Neural cell (in vitro differentiated cells): Measurements from ENCODE around the gene PAX1. TPM values are rescaled to one million over a fixed set of nuclear protein-coding genes. Genes with fewer than 3 reads are reported as not detected.

Source experiments
- H2AFZ ChIP-seq: fragments of 200-600, 300-800 bp; sonication (generic), shearing (Covaris generic); 2 replicates; pipeline ENCODE4 v1.6.0; 2014; ENCODE audit warnings: low read depth, mild to moderate bottlenecking, antibody characterized with exemption, low read length, moderate library complexity
- H3F3A ChIP-seq: fragments of 200-600 bp; shearing (Covaris generic); 2 replicates; pipeline ENCODE4 v1.6.1; 2016; ENCODE audit warnings: mild to moderate bottlenecking, moderate library complexity, mixed read lengths, antibody characterized with exemption, low read length; ENCODE audit not compliant: insufficient read depth, poor library complexity, severe bottlenecking
- H3K27ac ChIP-seq: fragments of 200-600, 300-800 bp; sonication (generic), shearing (Covaris generic); 2 replicates; pipeline ENCODE4 v1.5.1; 2014; ENCODE audit warnings: mild to moderate bottlenecking, low read length, moderate library complexity
- H3K27me3 ChIP-seq: fragments of 300-800, 200-600 bp; sonication (generic), shearing (Covaris generic); 2 replicates; pipeline ENCODE4 v1.6.0; 2014; ENCODE audit warnings: mild to moderate bottlenecking, low read depth, low read length, moderate library complexity; ENCODE audit not compliant: insufficient read depth
- H3K36me3 ChIP-seq: fragments of 300-800, 200-600 bp; sonication (generic), shearing (Covaris generic); 2 replicates; pipeline ENCODE4 v1.5.1; 2014; ENCODE audit warnings: mild to moderate bottlenecking, antibody characterized with exemption, low read length, moderate library complexity; ENCODE audit not compliant: insufficient read depth
- H3K4me2 ChIP-seq: fragments of 300-800, 200-600 bp; sonication (generic), shearing (Covaris generic); 2 replicates; pipeline ENCODE4 v1.6.0; 2014; ENCODE audit warnings: mild to moderate bottlenecking, low read length
- H3K4me3 ChIP-seq: fragments of 300-800, 200-600 bp; sonication (generic), shearing (Covaris generic); 2 replicates; pipeline ENCODE4 v1.5.1; 2014; ENCODE audit warnings: mild to moderate bottlenecking, low read length, moderate library complexity
- H3K79me2 ChIP-seq: fragments of 200-600 bp; shearing (Covaris generic); replicated peaks from 2 replicates; pipeline ENCODE4 v1.6.0; 2014; ENCODE audit warnings: mild to moderate bottlenecking, low read length, moderate library complexity; ENCODE audit not compliant: insufficient read depth
- H3K9ac ChIP-seq: fragments of 300-800, 200-600 bp; sonication (generic), shearing (Covaris generic); 2 replicates; pipeline ENCODE4 v1.6.1; 2016; ENCODE audit warnings: mild to moderate bottlenecking, low read length, mixed read lengths
- H3K9me2 ChIP-seq: fragments of 200-600 bp; shearing (Covaris generic); 2 replicates; pipeline ENCODE4 v1.6.1; 2016; ENCODE audit warnings: mild to moderate bottlenecking, low read length, mixed read lengths; ENCODE audit not compliant: insufficient read depth
- H3K9me3 ChIP-seq: fragments of 200-600, 300-800 bp; sonication (generic), shearing (Covaris generic); 2 replicates; pipeline ENCODE4 v1.6.1; 2016; ENCODE audit warnings: mild to moderate bottlenecking, mixed run types, low read length, moderate library complexity, mixed read lengths
- H4K20me1 ChIP-seq: fragments of 200-600 bp; shearing (Covaris generic); 2 replicates; pipeline ENCODE4 v1.6.1; 2016; ENCODE audit warnings: mild to moderate bottlenecking, mixed run types; ENCODE audit not compliant: insufficient read depth
- EP300 ChIP-seq: fragments of 450-650 bp; conservative IDR thresholded peaks from 2 replicates; pipeline ENCODE4 v1.6.1; 2014; ENCODE audit warnings: antibody characterized with exemption, mild to moderate bottlenecking, moderate library complexity; ENCODE audit not compliant: poor library complexity, severe bottlenecking
- EZH2 ChIP-seq: fragments of 200-600, 300-800 bp; shearing (Covaris generic), sonication (generic); IDR thresholded peaks from 2 replicates; pipeline ENCODE4 v1.6.1; 2014; ENCODE audit warnings: antibody characterized with exemption, low read length, borderline replicate concordance, mild to moderate bottlenecking; ENCODE audit not compliant: insufficient read depth, poor library complexity, severe bottlenecking
- MXI1 ChIP-seq: fragments of 450-650 bp; conservative IDR thresholded peaks from 2 replicates; pipeline ENCODE4 v1.6.1; 2014; ENCODE audit warnings: antibody characterized with exemption, mild to moderate bottlenecking; ENCODE audit not compliant: poor library complexity, severe bottlenecking
- POLR2AphosphoS5 ChIP-seq: IDR thresholded peaks from 2 replicates; pipeline ENCODE4 v1.6.1; 2012
- RAD21 ChIP-seq: fragments of 450-650 bp; conservative IDR thresholded peaks from 2 replicates; pipeline ENCODE4 v1.6.1; 2014; ENCODE audit warnings: antibody characterized with exemption, mild to moderate bottlenecking, moderate library complexity
- SMC3 ChIP-seq: fragments of 450-650 bp; conservative IDR thresholded peaks from 2 replicates; pipeline ENCODE4 v1.6.1; 2014; ENCODE audit warnings: antibody characterized with exemption, mild to moderate bottlenecking, moderate library complexity; ENCODE audit not compliant: poor library complexity
- TAF1 ChIP-seq: IDR thresholded peaks from 2 replicates; pipeline ENCODE4 v1.6.1; 2012; ENCODE audit warnings: low read depth
- polyA minus RNA-seq: library from RNA; depleted of rRNA, polyadenylated mRNA; stranded (reverse); fragments of >200 nt; gene quantifications from 2 replicates; pipeline ENCODE4 v1.2.3, GENCODE V29; 2014
- polyA plus RNA-seq: library from polyadenylated mRNA; depleted of rRNA; stranded (reverse); fragments of >200 nt; gene quantifications from 2 replicates; pipeline ENCODE4 v1.2.3, GENCODE V29; 2014
- TF ChIP-seq, protein P1 (sequence below): fragments of 450-650 bp; IDR thresholded peaks from 2 replicates; pipeline ENCODE4 v1.5.1; 2014; ENCODE audit warnings: antibody characterized with exemption, mild to moderate bottlenecking, moderate library complexity; ENCODE audit not compliant: poor library complexity, severe bottlenecking
- TF ChIP-seq, protein P2 (sequence below): IDR thresholded peaks from 2 replicates; pipeline ENCODE4 v1.6.1; 2012; ENCODE audit warnings: borderline replicate concordance

PAX1 gene
- polyA plus RNA-seq (not detected in 2 replicates), polyA minus RNA-seq (not detected in 2 replicates)

DNA sequence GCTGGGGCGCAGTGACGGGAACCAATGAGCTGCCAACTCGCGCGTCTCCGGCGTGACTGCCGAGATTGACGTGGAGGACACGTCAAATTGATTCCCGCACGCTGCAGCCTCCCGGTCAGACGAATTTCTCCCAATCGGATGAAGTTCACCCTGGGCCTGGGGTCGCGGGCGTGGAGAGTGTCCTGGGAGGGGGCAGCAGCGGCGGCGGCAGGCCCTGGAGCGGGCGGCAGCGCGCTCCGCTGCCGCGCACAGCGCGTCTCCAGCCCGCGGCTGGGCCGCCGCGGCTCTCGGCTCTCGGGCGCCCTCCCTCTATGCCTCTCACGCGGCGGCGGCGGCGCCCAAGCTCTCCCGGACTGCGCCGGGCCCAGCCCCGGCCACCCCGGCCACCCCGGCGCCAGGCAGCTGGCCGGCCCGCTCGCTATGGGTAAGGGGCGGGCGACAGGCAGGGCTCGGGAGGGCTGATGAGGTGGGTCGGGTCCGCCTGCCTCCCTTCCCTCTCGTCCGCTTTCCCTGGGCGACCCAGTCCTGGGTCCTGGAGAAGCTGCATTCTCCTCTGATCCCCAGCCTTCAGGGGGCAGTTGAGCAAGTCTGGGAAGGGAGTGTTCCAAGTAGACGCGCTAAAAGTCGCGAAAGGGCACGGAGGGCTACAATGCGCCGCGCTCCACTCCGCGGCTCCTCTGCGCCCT is at the start of gene PAX1:
Gene PAX1 (plus strand): TSS at position 90 of the 686 bp plus-strand sequence. CDS start 49 bp downstream, at position 139.
- Histone ChIP-seq H3K9me3 (no peaks in the 10 kb centered on the region), H3K9me2 (no peaks in the 10 kb centered on the region), H3K9ac (no peak within 1 kb of the TSS), H3K36me3 (no peaks in the 10 kb centered on the region), H3K27ac (no peak within 1 kb of the TSS), H4K20me1 (no peaks in the 10 kb centered on the region), H3K27me3 (peaks cover 99% of the 10 kb centered on the region), H3K4me3 (peak within 1 kb of the TSS; percentile 57), H3K4me2 (no peak within 1 kb of the TSS), H2AFZ (no peak within 1 kb of the TSS), H3K79me2 (no peaks in the 10 kb centered on the region), H3F3A (no peaks in the 10 kb centered on the region)
- TF ChIP-seq, protein P1, sequence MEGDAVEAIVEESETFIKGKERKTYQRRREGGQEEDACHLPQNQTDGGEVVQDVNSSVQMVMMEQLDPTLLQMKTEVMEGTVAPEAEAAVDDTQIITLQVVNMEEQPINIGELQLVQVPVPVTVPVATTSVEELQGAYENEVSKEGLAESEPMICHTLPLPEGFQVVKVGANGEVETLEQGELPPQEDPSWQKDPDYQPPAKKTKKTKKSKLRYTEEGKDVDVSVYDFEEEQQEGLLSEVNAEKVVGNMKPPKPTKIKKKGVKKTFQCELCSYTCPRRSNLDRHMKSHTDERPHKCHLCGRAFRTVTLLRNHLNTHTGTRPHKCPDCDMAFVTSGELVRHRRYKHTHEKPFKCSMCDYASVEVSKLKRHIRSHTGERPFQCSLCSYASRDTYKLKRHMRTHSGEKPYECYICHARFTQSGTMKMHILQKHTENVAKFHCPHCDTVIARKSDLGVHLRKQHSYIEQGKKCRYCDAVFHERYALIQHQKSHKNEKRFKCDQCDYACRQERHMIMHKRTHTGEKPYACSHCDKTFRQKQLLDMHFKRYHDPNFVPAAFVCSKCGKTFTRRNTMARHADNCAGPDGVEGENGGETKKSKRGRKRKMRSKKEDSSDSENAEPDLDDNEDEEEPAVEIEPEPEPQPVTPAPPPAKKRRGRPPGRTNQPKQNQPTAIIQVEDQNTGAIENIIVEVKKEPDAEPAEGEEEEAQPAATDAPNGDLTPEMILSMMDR, result peak; percentile 44
- TF ChIP-seq POLR2AphosphoS5, result peak; percentile 12
- TF ChIP-seq RAD21, result no peak

DNA sequence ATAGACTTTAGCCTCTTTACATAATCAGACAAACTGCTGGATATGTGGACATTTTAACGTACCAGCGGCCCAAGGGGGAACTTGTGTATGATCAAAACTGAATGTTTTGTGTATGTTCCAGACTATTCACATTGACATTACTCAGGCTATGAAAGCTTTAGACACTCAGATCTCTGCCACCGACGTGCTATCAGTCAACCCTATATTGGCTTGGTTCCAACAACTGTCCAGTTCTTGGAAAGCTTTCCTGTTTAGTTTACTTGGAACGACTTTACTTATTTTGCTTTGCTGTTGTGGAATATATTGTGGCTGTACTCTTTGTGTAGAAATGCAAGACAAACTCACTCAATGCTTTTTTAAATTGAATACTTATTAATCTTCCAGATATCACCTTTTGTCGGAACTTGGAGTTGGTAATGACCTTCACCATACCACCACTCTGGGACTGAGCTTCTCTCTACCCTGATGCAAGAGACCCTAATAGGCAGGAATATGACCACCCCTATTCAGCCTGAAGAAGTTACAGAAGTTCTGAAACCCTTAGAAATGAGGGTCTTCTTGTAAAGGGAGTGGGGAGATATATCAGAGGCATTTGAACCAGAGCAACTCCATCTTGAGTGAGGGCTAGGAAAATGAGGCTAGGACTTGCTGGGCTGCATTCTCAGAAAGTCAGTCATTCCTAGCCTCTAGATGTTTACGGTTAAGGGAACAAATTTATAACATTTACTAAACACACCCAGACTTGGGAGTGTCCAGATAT is 49.0 kb upstream of the PAX1 start:
- Histone ChIP-seq H3K79me2 (no peaks in the 10 kb centered on the region), H3K27ac (no peak overlapping the region), H3K27me3 (no peaks in the 10 kb centered on the region), H4K20me1 (no peaks in the 10 kb centered on the region), H3F3A (no peaks in the 10 kb centered on the region), H3K9me3 (no peaks in the 10 kb centered on the region), H2AFZ (no peak overlapping the region), H3K4me2 (no peak overlapping the region), H3K4me3 (no peak overlapping the region), H3K9ac (no peak overlapping the region), H3K36me3 (no peaks in the 10 kb centered on the region), H3K9me2 (no peaks in the 10 kb centered on the region)
- TF ChIP-seq EZH2, result no peak
- TF ChIP-seq SMC3, result no peak
- TF ChIP-seq, protein P1, result no peak

DNA sequence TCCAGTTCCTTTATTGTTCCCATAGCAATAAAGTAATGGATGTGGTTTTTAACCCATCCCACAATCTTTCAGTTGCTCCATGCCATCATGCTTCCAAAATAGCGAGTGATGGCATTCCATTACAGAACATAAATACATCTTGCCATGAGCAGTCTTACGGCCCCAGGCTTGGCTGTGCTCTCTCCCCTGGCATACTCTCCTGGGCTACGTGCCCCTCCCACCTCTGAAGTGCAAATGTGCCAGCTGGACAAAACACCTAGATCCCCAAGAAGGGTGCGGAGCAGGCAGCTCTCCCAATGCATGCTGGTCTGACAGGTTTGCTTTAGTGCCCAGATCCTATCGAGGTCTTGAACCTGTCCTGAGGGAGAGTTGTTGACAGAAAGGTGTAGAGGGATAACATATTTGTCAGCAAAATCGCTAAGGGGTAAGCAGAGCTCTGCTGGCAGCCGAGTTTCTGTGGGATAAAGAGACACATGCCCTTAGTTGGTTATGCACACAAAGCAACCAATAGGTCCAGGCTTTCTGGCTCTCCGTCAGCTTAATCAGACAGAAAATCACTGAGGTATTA is 43.9 kb upstream of the PAX1 start:
- Histone ChIP-seq H4K20me1 (no peaks in the 10 kb centered on the region), H3K4me2 (no peak overlapping the region), H3K27me3 (no peaks in the 10 kb centered on the region), H3F3A (no peaks in the 10 kb centered on the region), H3K9ac (no peak overlapping the region), H3K27ac (no peak overlapping the region), H3K4me3 (no peak overlapping the region), H3K9me2 (no peaks in the 10 kb centered on the region), H2AFZ (no peak overlapping the region), H3K9me3 (no peaks in the 10 kb centered on the region), H3K79me2 (no peaks in the 10 kb centered on the region), H3K36me3 (no peaks in the 10 kb centered on the region)
- no peak for TF ChIP-seq SMC3
- TF ChIP-seq RAD21, result no peak
- no peak for TF ChIP-seq EZH2
- TF ChIP-seq TAF1, result no peak
- TF ChIP-seq EP300, result no peak
- no peak for TF ChIP-seq POLR2AphosphoS5
- TF ChIP-seq MXI1, result no peak
- TF ChIP-seq, protein P2, sequence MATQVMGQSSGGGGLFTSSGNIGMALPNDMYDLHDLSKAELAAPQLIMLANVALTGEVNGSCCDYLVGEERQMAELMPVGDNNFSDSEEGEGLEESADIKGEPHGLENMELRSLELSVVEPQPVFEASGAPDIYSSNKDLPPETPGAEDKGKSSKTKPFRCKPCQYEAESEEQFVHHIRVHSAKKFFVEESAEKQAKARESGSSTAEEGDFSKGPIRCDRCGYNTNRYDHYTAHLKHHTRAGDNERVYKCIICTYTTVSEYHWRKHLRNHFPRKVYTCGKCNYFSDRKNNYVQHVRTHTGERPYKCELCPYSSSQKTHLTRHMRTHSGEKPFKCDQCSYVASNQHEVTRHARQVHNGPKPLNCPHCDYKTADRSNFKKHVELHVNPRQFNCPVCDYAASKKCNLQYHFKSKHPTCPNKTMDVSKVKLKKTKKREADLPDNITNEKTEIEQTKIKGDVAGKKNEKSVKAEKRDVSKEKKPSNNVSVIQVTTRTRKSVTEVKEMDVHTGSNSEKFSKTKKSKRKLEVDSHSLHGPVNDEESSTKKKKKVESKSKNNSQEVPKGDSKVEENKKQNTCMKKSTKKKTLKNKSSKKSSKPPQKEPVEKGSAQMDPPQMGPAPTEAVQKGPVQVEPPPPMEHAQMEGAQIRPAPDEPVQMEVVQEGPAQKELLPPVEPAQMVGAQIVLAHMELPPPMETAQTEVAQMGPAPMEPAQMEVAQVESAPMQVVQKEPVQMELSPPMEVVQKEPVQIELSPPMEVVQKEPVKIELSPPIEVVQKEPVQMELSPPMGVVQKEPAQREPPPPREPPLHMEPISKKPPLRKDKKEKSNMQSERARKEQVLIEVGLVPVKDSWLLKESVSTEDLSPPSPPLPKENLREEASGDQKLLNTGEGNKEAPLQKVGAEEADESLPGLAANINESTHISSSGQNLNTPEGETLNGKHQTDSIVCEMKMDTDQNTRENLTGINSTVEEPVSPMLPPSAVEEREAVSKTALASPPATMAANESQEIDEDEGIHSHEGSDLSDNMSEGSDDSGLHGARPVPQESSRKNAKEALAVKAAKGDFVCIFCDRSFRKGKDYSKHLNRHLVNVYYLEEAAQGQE, result no peak
- TF ChIP-seq, protein P1, result no peak
